ENCODE measurements around the gene VTI1A. TPM values are rescaled to one million over a fixed set of nuclear protein-coding genes. Genes with fewer than 3 reads are reported as not detected.

The VTI1A gene
- total and polyA plus RNA-seq, 2 of the 13 experiments (the other 11 are each of a cell fraction or from before 2014, with no cell fraction given), result 11.7 to 32.7 TPM

GRCh38 chr10:112653215-112653614, 206.2 kb downstream of the VTI1A start (continued):
- TF ChIP-seq TCF7 (IDR thresholded peaks at IDR 0.05; ENCODE audit: low read depth) (no peak), EZH2 (conservative IDR thresholded peaks at IDR 0.05; ENCODE audit: low read depth, low read length) (no peak), CENPT (CRISPR knock-in tag; IDR thresholded peaks at IDR 0.05; ENCODE audit: low read depth) (no peak), GATAD1 (CRISPR knock-in tag; IDR thresholded peaks at IDR 0.05) (no peak), TAF15 (IDR thresholded peaks at IDR 0.05; ENCODE audit: low read depth, low read length, poor library complexity, severe bottlenecking) (no peak), ZNF496 (CRISPR knock-in tag; IDR thresholded peaks at IDR 0.05; ENCODE audit: insufficient replicate concordance) (no peak), ZNF616 (CRISPR knock-in tag; IDR thresholded peaks at IDR 0.05; ENCODE audit: low read depth) (no peak), HNF4G (IDR thresholded peaks at IDR 0.05; ENCODE audit: borderline replicate concordance, low read depth, low read length) (no peak), HNF4G (CRISPR knock-in tag; IDR thresholded peaks at IDR 0.05; ENCODE audit: borderline replicate concordance, low read depth) (no peak), PHF20 (CRISPR knock-in tag; IDR thresholded peaks at IDR 0.05) (no peak), HNRNPL (IDR thresholded peaks at IDR 0.05; ENCODE audit: low read depth, low read length) (no peak), ZNF746 (CRISPR knock-in tag; IDR thresholded peaks at IDR 0.05) (no peak), HOXA5 (CRISPR knock-in tag; IDR thresholded peaks at IDR 0.05) (no peak), GPN1 (CRISPR knock-in tag; IDR thresholded peaks at IDR 0.05; ENCODE audit: borderline replicate concordance) (no peak), ZNF264 (CRISPR knock-in tag; IDR thresholded peaks at IDR 0.05) (no peak), ZNF33A (CRISPR knock-in tag; IDR thresholded peaks at IDR 0.05; ENCODE audit: borderline replicate concordance) (no peak), POLR2AphosphoS2 (IDR thresholded peaks at IDR 0.05; ENCODE audit: low read depth, low read length) (no peak), ZIK1 (CRISPR knock-in tag; IDR thresholded peaks at IDR 0.05; ENCODE audit: borderline replicate concordance, low read depth) (no peak), DR1 (CRISPR knock-in tag; IDR thresholded peaks at IDR 0.05) (no peak), ZNF644 (CRISPR knock-in tag; IDR thresholded peaks at IDR 0.05; ENCODE audit: low read depth) (peak; percentile 82), CEBPB (IDR thresholded peaks at IDR 0.05; ENCODE audit: borderline replicate concordance, low read depth, low read length) (peak; percentile 98), ZNF773 (CRISPR knock-in tag; IDR thresholded peaks at IDR 0.05; ENCODE audit: borderline replicate concordance) (no peak), SNAPC5 (CRISPR knock-in tag; IDR thresholded peaks at IDR 0.05; ENCODE audit: borderline replicate concordance) (no peak), AHR (CRISPR knock-in tag; IDR thresholded peaks at IDR 0.05) (no peak), NAIF1 (CRISPR knock-in tag; IDR thresholded peaks at IDR 0.05; ENCODE audit: borderline replicate concordance) (no peak), FOXA1 (IDR thresholded peaks at IDR 0.05) (no peak), FOXA1 (CRISPR knock-in tag; IDR thresholded peaks at IDR 0.05) (no peak), TCF12 (IDR thresholded peaks at IDR 0.05) (no peak), TCF12 (CRISPR knock-in tag; IDR thresholded peaks at IDR 0.05) (no peak), BATF2 (CRISPR knock-in tag; IDR thresholded peaks at IDR 0.05) (no peak), GZF1 (CRISPR knock-in tag; IDR thresholded peaks at IDR 0.05) (no peak), ZFP36L2 (CRISPR knock-in tag; IDR thresholded peaks at IDR 0.05) (no peak), ZNF652 (CRISPR knock-in tag; IDR thresholded peaks at IDR 0.05; ENCODE audit: borderline replicate concordance, low read depth) (no peak), TRIM24 (CRISPR knock-in tag; IDR thresholded peaks at IDR 0.05) (0 out of 2 replicates have a peak, but pooled peaks have one; percentile 63), ATF2 (CRISPR knock-in tag; IDR thresholded peaks at IDR 0.05) (peak; percentile 45; the same call in 1 of the 2 replicates)

Measured in HepG2 (cell line).